Liver (tissue), 9 donors: ENCODE measurements around the gene IGF1R. TPM values are rescaled to one million over a fixed set of nuclear protein-coding genes. Genes with fewer than 3 reads are reported as not detected.

Experiments
- DNase-seq: peaks from one replicate; pipeline ENCODE4 v3.0.0-alpha.2; 2017; ENCODE audit warnings: low spot score
- H3K27ac ChIP-seq, 2 donors: one replicate each; pipeline ENCODE4 v1.7.0; 2013; ENCODE audit warnings: inconsistent platforms in 2 of 2, low read length in 2 of 2, control low read depth in 1 of 2, low read depth in 1 of 2, mild to moderate bottlenecking in 1 of 2
- H3K27me3 ChIP-seq, 4 donors: one replicate each; pipeline versions ENCODE4 v1.6.1 to v1.7.0; 2013; ENCODE audit warnings: low read length in 3 of 4, inconsistent platforms in 1 of 4, mild to moderate bottlenecking in 1 of 4, moderate library complexity in 1 of 4; ENCODE audit not compliant: control insufficient read depth in 4 of 4, insufficient read depth in 4 of 4
- H3K36me3 ChIP-seq, 4 donors: one replicate each; pipeline versions ENCODE4 v1.6.1 to v1.7.0; 2013; ENCODE audit warnings: low read length in 3 of 4, mild to moderate bottlenecking in 3 of 4, low read depth in 1 of 4, moderate library complexity in 1 of 4; ENCODE audit not compliant: control insufficient read depth in 4 of 4, insufficient read depth in 3 of 4
- H3K4me1 ChIP-seq, 4 donors: one replicate each; pipeline versions ENCODE4 v1.6.1 to v1.7.0; 2013; ENCODE audit warnings: low read length in 3 of 4, mild to moderate bottlenecking in 3 of 4, moderate library complexity in 1 of 4; ENCODE audit not compliant: control insufficient read depth in 4 of 4, insufficient read depth in 4 of 4
- H3K4me3 ChIP-seq, 3 donors: one replicate each; pipeline versions ENCODE4 v1.6.1 to v1.7.0; 2013; ENCODE audit warnings: low read length in 3 of 3, control low read depth in 1 of 3, low read depth in 1 of 3, mild to moderate bottlenecking in 1 of 3
- H3K9ac ChIP-seq, 2 donors: one replicate each; pipeline ENCODE4 v1.7.0; 2013; ENCODE audit warnings: low read length in 2 of 2, mild to moderate bottlenecking in 2 of 2, moderate library complexity in 2 of 2, control low read depth in 1 of 2, low read depth in 1 of 2
- H3K9me3 ChIP-seq, 4 donors: one replicate each; pipeline versions ENCODE4 v1.6.1 to v1.7.0; 2013; ENCODE audit warnings: low read length in 3 of 4; ENCODE audit not compliant: control insufficient read depth in 4 of 4
- ATF3 ChIP-seq: IDR thresholded peaks from 2 replicates; pipeline ENCODE4 v1.6.1; 2016; ENCODE audit warnings: antibody characterized with exemption
- CTCF ChIP-seq: fragments of 150-350 bp; IDR thresholded peaks from 2 replicates; pipeline ENCODE4 v1.5.1; 2017; ENCODE audit warnings: improper control_type of control experiment, low read depth, low read length; ENCODE audit not compliant: missing input control
- EGR1 ChIP-seq, 2 donors: IDR thresholded peaks; 2 replicates each; pipeline ENCODE4 v1.6.1; 2016 to 2018; ENCODE audit warnings: antibody characterized with exemption in 2 of 2, low read depth in 2 of 2
- FOXA1 ChIP-seq: IDR thresholded peaks from 2 replicates; pipeline ENCODE4 v1.6.1; 2016; ENCODE audit warnings: antibody characterized with exemption
- FOXA2 ChIP-seq: IDR thresholded peaks from 2 replicates; pipeline ENCODE4 v1.6.1; 2016; ENCODE audit warnings: antibody characterized with exemption
- GABPA ChIP-seq, 2 donors: IDR thresholded peaks in 1 of 2; conservative IDR thresholded peaks in 1 of 2; 2 replicates each; pipeline ENCODE4 v1.6.1; 2016; ENCODE audit warnings: antibody characterized with exemption in 2 of 2, mild to moderate bottlenecking in 1 of 2, moderate library complexity in 1 of 2
- HNF4A ChIP-seq, 2 donors: conservative IDR thresholded peaks; 2 replicates each; pipeline ENCODE4 v1.6.1; 2016; ENCODE audit warnings: antibody characterized with exemption in 2 of 2, mild to moderate bottlenecking in 2 of 2
- HNF4G ChIP-seq: IDR thresholded peaks from 2 replicates; pipeline ENCODE4 v1.6.1; 2016; ENCODE audit warnings: antibody characterized with exemption
- JUND ChIP-seq, 2 donors: IDR thresholded peaks; 2 replicates each; pipeline ENCODE4 v1.6.1; 2016; ENCODE audit warnings: antibody characterized with exemption in 2 of 2
- MAX ChIP-seq: IDR thresholded peaks from 2 replicates; pipeline ENCODE4 v1.6.1; 2016; ENCODE audit warnings: antibody characterized with exemption
- NR2F2 ChIP-seq: IDR thresholded peaks from 2 replicates; pipeline ENCODE4 v1.6.1; 2016; ENCODE audit warnings: antibody characterized with exemption
- REST ChIP-seq: IDR thresholded peaks from 2 replicates; pipeline ENCODE4 v1.6.1; 2016; ENCODE audit warnings: antibody characterized with exemption, mild to moderate bottlenecking
- SP1 ChIP-seq: IDR thresholded peaks from 2 replicates; pipeline ENCODE4 v1.6.1; 2018; ENCODE audit warnings: antibody characterized with exemption, mild to moderate bottlenecking
- TAF1 ChIP-seq: conservative IDR thresholded peaks from 2 replicates; pipeline ENCODE4 v1.6.1; 2016; ENCODE audit warnings: antibody characterized with exemption, mild to moderate bottlenecking
- YY1 ChIP-seq: IDR thresholded peaks from 2 replicates; pipeline ENCODE4 v1.6.1; 2016; ENCODE audit warnings: antibody characterized with exemption, mild to moderate bottlenecking
- WGBS: extraction: QIAGEN DNeasy Blood & Tissue Kit; methylation state at CpG from one replicate; pipeline ENCODE4 v1.1.7; 2013; 5-methylcytosine and 5-hydroxymethylcytosine counted together
- polyA plus RNA-seq, 2 donors: library from polyadenylated mRNA; stranded (reverse) in 1 of 2; unstranded in 1 of 2; fragments of 200-250 nt in 1 of 2; fragments of >200 nt in 1 of 2; fragmentation: Nextera tagmentation in 1 of 2; extraction: Ambion mirVana in 1 of 2; gene quantifications; one replicate each; pipeline versions ENCODE4 v1.2.1 to v1.2.3, GENCODE V29; 2013 to 2015
- total RNA-seq, 2 donors: library from RNA; depleted of rRNA; stranded (reverse); fragments of >200 nt; gene quantifications; one replicate each; pipeline ENCODE4 v1.2.3, GENCODE V29; 2014
- donor health status: healthy.
- donor health status: healthy.
- donor health status: healthy.
- donor health status: healthy.
- donor health status: healthy.

IGF1R gene
- total and polyA plus RNA-seq, 4 donors, result 0.69 to 10.3 (median 3.2) TPM

GRCh38 chr15:98842973-98843285 is 194.6 kb downstream of the IGF1R start:
- Histone ChIP-seq H3K4me1 (peaks cover 0 to 10% (median 2%) of the 10 kb centered on the region in 4 donors), H3K9me3 (peaks cover 0 to 12% (median 5%) of the 10 kb centered on the region in 4 donors), H3K9ac (no peak overlapping the region), H3K27me3 (peaks cover 0 to 35% (median 3%) of the 10 kb centered on the region in 4 donors), H3K36me3 (no peaks in the 10 kb centered on the region), H3K27ac (no peak overlapping the region), H3K4me3 (no peak overlapping the region)
- DNase-seq, result no peak
- TF ChIP-seq EGR1 (IDR thresholded peaks at IDR 0.05; ENCODE audit: low read depth in 2 of 2), result no peak
- no peak for TF ChIP-seq SP1
- WGBS, result 39% methylated on average over 4 of the region's 4 CpGs

- no peak overlapping the region for H3K27ac ChIP-seq
- no peak for TF ChIP-seq SP1
- TF ChIP-seq FOXA2, result peak; percentile 36
- H3K4me1 ChIP-seq, result peaks cover 0 to 10% (median 2%) of the 10 kb centered on the region in 4 donors
- H3K4me3 ChIP-seq, result no peak overlapping the region
- DNase-seq, result no peak
- peaks cover 0 to 36% (median 3%) of the 10 kb centered on the region in 4 donors for H3K27me3 ChIP-seq
- peaks cover 0 to 6% (median 3%) of the 10 kb centered on the region in 4 donors for H3K9me3 ChIP-seq
- 33% methylated on average over 4 of the region's 4 CpGs for WGBS
- H3K9ac ChIP-seq, result no peak overlapping the region
- H3K36me3 ChIP-seq, result no peaks in the 10 kb centered on the region
Observed at GRCh38 chr15:98843844-98844243, 195.5 kb downstream of the IGF1R start.

GRCh38 chr15:98844261-98844660 is 195.9 kb downstream of the IGF1R start:
- no peak overlapping the region for H3K27ac ChIP-seq
- H3K4me3 ChIP-seq, result no peak overlapping the region
- WGBS, result 27% methylated on average over 3 of the region's 3 CpGs
- peaks cover 0 to 5% (median 2%) of the 10 kb centered on the region in 4 donors for H3K9me3 ChIP-seq
- no peak for TF ChIP-seq TAF1
- H3K9ac ChIP-seq, result no peak overlapping the region
- no peak for DNase-seq
- peaks cover 0 to 10% (median 2%) of the 10 kb centered on the region in 4 donors for H3K4me1 ChIP-seq
- peaks cover 0 to 33% (median 3%) of the 10 kb centered on the region in 4 donors for H3K27me3 ChIP-seq
- H3K36me3 ChIP-seq, result no peaks in the 10 kb centered on the region

- 37% methylated on average over 6 of the region's 6 CpGs for WGBS
- H3K4me1 ChIP-seq, result peaks cover 0 to 10% (median 2%) of the 10 kb centered on the region in 4 donors
- H3K27ac ChIP-seq, result no peak overlapping the region
Observed at GRCh38 chr15:98845138-98845884, 197.0 kb downstream of the IGF1R start.

More at GRCh38 chr15:98845138-98845884, 197.0 kb downstream of the IGF1R start:
- peaks cover 0 to 5% (median 1%) of the 10 kb centered on the region in 4 donors for H3K9me3 ChIP-seq
- TF ChIP-seq CTCF, result no peak
- no peak for TF ChIP-seq EGR1 (IDR thresholded peaks at IDR 0.05; ENCODE audit: low read depth in 2 of 2)
- TF ChIP-seq ATF3, result no peak
- no peak for TF ChIP-seq YY1
- no peak for TF ChIP-seq MAX
- no peak for TF ChIP-seq SP1
- no peak for TF ChIP-seq HNF4G
- TF ChIP-seq NR2F2, result no peak
- TF ChIP-seq HNF4A (conservative IDR thresholded peaks at IDR 0.05), result no peak
- TF ChIP-seq FOXA1, result no peak
- no peak for TF ChIP-seq JUND (IDR thresholded peaks at IDR 0.05)
- no peak for TF ChIP-seq REST
- no peak for TF ChIP-seq FOXA2
- TF ChIP-seq GABPA (IDR thresholded peaks at IDR 0.05 in 1 of 2, conservative IDR thresholded peaks at IDR 0.05 in 1 of 2), result no peak
- TF ChIP-seq TAF1, result no peak
- no peak overlapping the region for H3K9ac ChIP-seq
- H3K4me3 ChIP-seq, result no peak overlapping the region
- no peaks in the 10 kb centered on the region for H3K36me3 ChIP-seq
- peaks cover 0 to 28% (median 2%) of the 10 kb centered on the region in 4 donors for H3K27me3 ChIP-seq
- DNase-seq, result no peak
